ENCODE measurements around the gene CARNS1.

DNA sequence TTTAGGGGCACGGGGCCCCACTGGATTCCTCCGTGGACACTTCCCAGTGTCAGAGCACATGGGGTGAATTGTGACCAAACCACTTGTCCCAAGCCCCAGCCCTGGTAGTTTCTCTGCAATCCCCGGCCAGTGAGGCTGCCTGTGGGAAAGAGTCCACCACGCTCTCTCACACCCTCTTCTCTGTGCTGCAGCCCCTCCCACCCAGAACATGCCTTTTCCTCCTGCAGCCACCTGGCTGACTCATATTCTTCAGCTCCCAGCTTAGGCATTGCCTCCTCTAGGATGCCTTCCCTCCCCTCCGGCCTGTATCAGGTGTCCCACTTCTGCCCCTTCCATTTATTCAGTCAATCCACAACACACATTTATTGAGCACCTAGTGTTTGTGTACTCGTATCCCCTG, 7.4 kb downstream of the CARNS1 start:
- TF ChIP-seq POLR2AphosphoS5 (IDR thresholded peaks at IDR 0.05): no peak
- TF ChIP-seq, protein P1, sequence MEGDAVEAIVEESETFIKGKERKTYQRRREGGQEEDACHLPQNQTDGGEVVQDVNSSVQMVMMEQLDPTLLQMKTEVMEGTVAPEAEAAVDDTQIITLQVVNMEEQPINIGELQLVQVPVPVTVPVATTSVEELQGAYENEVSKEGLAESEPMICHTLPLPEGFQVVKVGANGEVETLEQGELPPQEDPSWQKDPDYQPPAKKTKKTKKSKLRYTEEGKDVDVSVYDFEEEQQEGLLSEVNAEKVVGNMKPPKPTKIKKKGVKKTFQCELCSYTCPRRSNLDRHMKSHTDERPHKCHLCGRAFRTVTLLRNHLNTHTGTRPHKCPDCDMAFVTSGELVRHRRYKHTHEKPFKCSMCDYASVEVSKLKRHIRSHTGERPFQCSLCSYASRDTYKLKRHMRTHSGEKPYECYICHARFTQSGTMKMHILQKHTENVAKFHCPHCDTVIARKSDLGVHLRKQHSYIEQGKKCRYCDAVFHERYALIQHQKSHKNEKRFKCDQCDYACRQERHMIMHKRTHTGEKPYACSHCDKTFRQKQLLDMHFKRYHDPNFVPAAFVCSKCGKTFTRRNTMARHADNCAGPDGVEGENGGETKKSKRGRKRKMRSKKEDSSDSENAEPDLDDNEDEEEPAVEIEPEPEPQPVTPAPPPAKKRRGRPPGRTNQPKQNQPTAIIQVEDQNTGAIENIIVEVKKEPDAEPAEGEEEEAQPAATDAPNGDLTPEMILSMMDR (IDR thresholded peaks at IDR 0.05 in 8 of 11, conservative IDR thresholded peaks at IDR 0.05 in 3 of 11): no peak

Measured in spleen (tissue), 7 donors.